ENCODE measurements around the gene SLC25A10. TPM values are rescaled to one million over a fixed set of nuclear protein-coding genes. Genes with fewer than 3 reads are reported as not detected.
A peak's percentile ranks its signal among the peaks of the same experiment; 100 is the strongest.
"Not testable (repeated sequence)": the region's sequence is repeated elsewhere in the genome, so short reads cannot be mapped to it uniquely, and the experiment has no call there.

Gene SLC25A10
- total RNA-seq, 4 donors from 2014 or later: 37.1 to 109 (median 64.1) TPM

- no peaks in the 10 kb centered on the region for H3K9me3 ChIP-seq
- no peaks in the 10 kb centered on the region for H3K27me3 ChIP-seq
- H3K36me3 ChIP-seq: peaks cover 0 to 43% (median 0%) of the 10 kb centered on the region in 3 donors
- no peak overlapping the region for H3K27ac ChIP-seq
- peaks cover 0 to 22% (median 10%) of the 10 kb centered on the region in 4 donors for H3K4me1 ChIP-seq
- H3K4me3 ChIP-seq: peak overlapping the region in 1 of 4 donors; percentile 89
- DNase-seq: no peak
- no peak for TF ChIP-seq POLR2A (IDR thresholded peaks at IDR 0.05)
- no peak for TF ChIP-seq CTCF (IDR thresholded peaks at IDR 0.05)
Measured at GRCh38 chr17:81667754-81668153, 44.3 kb upstream of the SLC25A10 start.

- H3K27me3 ChIP-seq: no peaks in the 10 kb centered on the region
- peaks cover 0 to 52% (median 0%) of the 10 kb centered on the region in 3 donors for H3K36me3 ChIP-seq
- H3K9me3 ChIP-seq: no peaks in the 10 kb centered on the region
- H3K4me3 ChIP-seq: no peak overlapping the region
- peaks cover 0 to 8% (median 0%) of the 10 kb centered on the region in 4 donors for H3K4me1 ChIP-seq
- DNase-seq: no peak
- H3K27ac ChIP-seq: no peak overlapping the region
- no peak for TF ChIP-seq CTCF (IDR thresholded peaks at IDR 0.05)
- no peak for TF ChIP-seq POLR2A (IDR thresholded peaks at IDR 0.05)
Measured at GRCh38 chr17:81672504-81672903, 39.6 kb upstream of the SLC25A10 start.

GRCh38 chr17:81672954-81673353 lies 39.1 kb upstream of the SLC25A10 start:
- H3K4me3 ChIP-seq: no peak overlapping the region
- TF ChIP-seq POLR2A (IDR thresholded peaks at IDR 0.05) (no peak), CTCF (IDR thresholded peaks at IDR 0.05) (no peak)
- H3K9me3 ChIP-seq: no peaks in the 10 kb centered on the region
- H3K27ac ChIP-seq: no peak overlapping the region
- no peaks in the 10 kb centered on the region for H3K27me3 ChIP-seq
- DNase-seq: no peak
- H3K36me3 ChIP-seq: peaks cover 0 to 52% (median 0%) of the 10 kb centered on the region in 3 donors
- peaks cover 0 to 3% (median 0%) of the 10 kb centered on the region in 4 donors for H3K4me1 ChIP-seq

GRCh38 chr17:81673561-81674258 lies 38.4 kb upstream of the SLC25A10 start:
- Histone ChIP-seq H3K27ac (no peak overlapping the region), H3K36me3 (peaks cover 0 to 52% (median 0%) of the 10 kb centered on the region in 3 donors), H3K4me3 (no peak overlapping the region), H3K9me3 (no peaks in the 10 kb centered on the region), H3K4me1 (no peaks in the 10 kb centered on the region), H3K27me3 (no peaks in the 10 kb centered on the region)
- TF ChIP-seq POLR2A (IDR thresholded peaks at IDR 0.05): no peak
- no peak for TF ChIP-seq CTCF (IDR thresholded peaks at IDR 0.05)
- DNase-seq: no peak

GRCh38 chr17:81675515-81676221 lies 36.4 kb upstream of the SLC25A10 start:
- peak; percentile 24 to 73 (median 64) for TF ChIP-seq CTCF (IDR thresholded peaks at IDR 0.05)
- not testable (repeated sequence) for H3K4me1 ChIP-seq, H3K4me3 ChIP-seq, H3K27ac ChIP-seq, H3K27me3 ChIP-seq, DNase-seq, H3K9me3 ChIP-seq
- peaks cover 0 to 36% (median 0%) of the 10 kb centered on the region in 3 donors for H3K36me3 ChIP-seq
